ENCODE data around the gene MUC4. TPM values are rescaled to one million over a fixed set of nuclear protein-coding genes. Genes with fewer than 3 reads are reported as not detected.

MUC4 gene
- total RNA-seq, 4 donors from 2014 or later = 0.27 TPM; not detected in 3

DNA sequence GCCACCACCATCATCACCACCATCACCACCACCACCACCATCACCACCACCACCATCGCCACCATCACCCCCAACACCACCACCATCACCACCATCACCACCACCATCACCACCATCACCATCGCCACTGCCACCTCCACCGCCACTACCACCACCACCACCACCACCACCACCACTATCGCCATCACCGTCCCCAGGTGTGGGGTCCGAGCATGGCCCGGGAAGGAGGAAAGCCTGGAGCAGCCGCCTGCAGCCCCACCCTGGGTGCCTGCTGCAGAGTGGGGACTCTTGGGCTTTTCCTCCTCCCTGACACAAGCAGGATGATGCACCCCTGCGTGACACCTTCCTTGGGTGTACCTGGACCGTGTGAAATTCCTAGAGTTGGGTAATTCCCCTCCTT, 43.9 kb downstream of the MUC4 start:
- no peak overlapping the region for H3K27ac ChIP-seq
- in situ Hi-C loops (cut with MboI; ENCODE audit: low sequenced_read_pairs in 4 of 4) = no loop called here
- intact Hi-C loops (cut with DNase I; ENCODE audit: low total_unique reads) = no loop called here

DNA sequence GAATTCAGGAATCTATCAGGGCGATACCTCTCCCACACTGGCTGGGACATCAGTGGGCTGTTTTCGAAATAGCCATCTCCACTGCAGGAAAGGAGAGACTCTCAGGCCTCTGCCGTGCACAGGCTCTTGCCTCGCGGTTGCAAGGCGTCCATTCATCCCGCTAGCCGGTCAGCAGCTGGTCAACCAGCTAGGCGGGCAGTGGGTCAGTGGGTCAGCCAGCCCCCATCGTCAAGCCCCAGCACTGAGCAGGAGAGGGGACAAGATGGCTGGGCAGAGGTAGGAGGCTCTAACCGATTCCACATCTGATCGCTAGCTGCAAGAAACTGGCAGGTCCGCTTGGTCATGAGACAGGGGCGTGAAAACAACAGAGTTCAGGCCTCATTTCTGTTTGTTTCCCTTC, 45.1 kb downstream of the MUC4 start:
- TF ChIP-seq POLR2A (IDR thresholded peaks at IDR 0.05) = no peak
- TF ChIP-seq, protein P1, sequence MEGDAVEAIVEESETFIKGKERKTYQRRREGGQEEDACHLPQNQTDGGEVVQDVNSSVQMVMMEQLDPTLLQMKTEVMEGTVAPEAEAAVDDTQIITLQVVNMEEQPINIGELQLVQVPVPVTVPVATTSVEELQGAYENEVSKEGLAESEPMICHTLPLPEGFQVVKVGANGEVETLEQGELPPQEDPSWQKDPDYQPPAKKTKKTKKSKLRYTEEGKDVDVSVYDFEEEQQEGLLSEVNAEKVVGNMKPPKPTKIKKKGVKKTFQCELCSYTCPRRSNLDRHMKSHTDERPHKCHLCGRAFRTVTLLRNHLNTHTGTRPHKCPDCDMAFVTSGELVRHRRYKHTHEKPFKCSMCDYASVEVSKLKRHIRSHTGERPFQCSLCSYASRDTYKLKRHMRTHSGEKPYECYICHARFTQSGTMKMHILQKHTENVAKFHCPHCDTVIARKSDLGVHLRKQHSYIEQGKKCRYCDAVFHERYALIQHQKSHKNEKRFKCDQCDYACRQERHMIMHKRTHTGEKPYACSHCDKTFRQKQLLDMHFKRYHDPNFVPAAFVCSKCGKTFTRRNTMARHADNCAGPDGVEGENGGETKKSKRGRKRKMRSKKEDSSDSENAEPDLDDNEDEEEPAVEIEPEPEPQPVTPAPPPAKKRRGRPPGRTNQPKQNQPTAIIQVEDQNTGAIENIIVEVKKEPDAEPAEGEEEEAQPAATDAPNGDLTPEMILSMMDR (IDR thresholded peaks at IDR 0.05 in 4 of 5, conservative IDR thresholded peaks at IDR 0.05 in 1 of 5) = no peak
- intact Hi-C loops (cut with DNase I; ENCODE audit: low total_unique reads) = no loop called here
- in situ Hi-C loops (cut with MboI; ENCODE audit: low sequenced_read_pairs in 4 of 4) = no loop called here
- H3K27me3 ChIP-seq = peaks cover 7 to 23% (median 9%) of the 10 kb centered on the region in 3 donors
- H3K9me3 ChIP-seq = no peaks in the 10 kb centered on the region
- no peak overlapping the region for H3K4me3 ChIP-seq
- H3K4me1 ChIP-seq = no peaks in the 10 kb centered on the region
- ATAC-seq (no peak), DNase-seq (no peak)
- H3K27ac ChIP-seq = no peak overlapping the region
- H3K36me3 ChIP-seq = no peaks in the 10 kb centered on the region

More for the DNA sequence above, 43.9 kb downstream of the MUC4 start:
- ATAC-seq (no peak), DNase-seq (no peak)
- no peaks in the 10 kb centered on the region for H3K9me3 ChIP-seq
- H3K4me1 ChIP-seq = no peaks in the 10 kb centered on the region
- no peaks in the 10 kb centered on the region for H3K36me3 ChIP-seq
- no peak for TF ChIP-seq POLR2A (IDR thresholded peaks at IDR 0.05)
- TF ChIP-seq, protein P1 (IDR thresholded peaks at IDR 0.05 in 4 of 5, conservative IDR thresholded peaks at IDR 0.05 in 1 of 5) = no peak
- no peak overlapping the region for H3K4me3 ChIP-seq
- H3K27me3 ChIP-seq = peaks cover 4 to 15% (median 4%) of the 10 kb centered on the region in 3 donors

DNA sequence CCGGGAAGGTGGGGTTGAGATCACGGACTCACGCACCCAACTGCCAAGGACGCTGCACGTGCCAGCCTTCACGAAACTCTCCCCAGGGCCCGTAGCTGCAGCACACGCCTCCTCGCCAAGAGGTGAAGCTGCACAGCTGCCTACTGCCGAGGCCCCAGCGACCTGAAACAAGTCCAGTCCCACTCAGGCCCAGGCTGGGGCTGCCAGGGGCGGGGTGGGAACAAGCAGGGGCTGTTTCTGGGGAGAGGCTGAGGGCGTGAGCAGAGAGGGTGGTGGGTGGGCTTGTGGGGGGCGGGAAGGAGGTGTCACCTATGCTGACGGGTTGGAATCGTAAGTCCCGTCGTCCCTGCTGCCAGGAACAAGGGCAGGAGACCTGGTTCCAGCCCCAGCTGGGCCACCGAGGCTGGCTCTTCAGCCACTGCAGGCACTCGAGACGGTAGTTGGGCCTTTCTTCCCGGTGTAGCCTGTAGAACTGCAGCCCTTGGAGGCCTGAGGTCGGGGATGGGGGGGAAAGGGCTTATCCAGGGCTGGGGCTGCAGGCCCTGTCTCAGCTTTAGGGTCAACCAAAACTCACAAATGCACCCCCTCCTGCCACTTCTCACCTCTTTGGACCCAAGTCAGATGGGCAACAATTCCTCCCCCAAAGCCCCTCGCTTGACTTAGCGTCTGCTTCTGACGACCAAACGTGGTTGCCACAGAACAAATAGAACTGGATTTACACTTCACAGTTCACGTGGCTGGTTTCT, 46.6 kb downstream of the MUC4 start:
- in situ Hi-C loops (cut with MboI; ENCODE audit: low sequenced_read_pairs in 4 of 4) = no loop called here
- H3K9me3 ChIP-seq = no peaks in the 10 kb centered on the region
- no peak for DNase-seq
- no peak for ATAC-seq
- H3K27ac ChIP-seq = no peak overlapping the region
- H3K36me3 ChIP-seq = no peaks in the 10 kb centered on the region
- H3K27me3 ChIP-seq = peaks cover 17 to 38% (median 20%) of the 10 kb centered on the region in 3 donors
- no peaks in the 10 kb centered on the region for H3K4me1 ChIP-seq
- no peak overlapping the region for H3K4me3 ChIP-seq
- TF ChIP-seq, protein P1 (IDR thresholded peaks at IDR 0.05 in 4 of 5, conservative IDR thresholded peaks at IDR 0.05 in 1 of 5) = no peak
- no peak for TF ChIP-seq POLR2A (IDR thresholded peaks at IDR 0.05)
- intact Hi-C loops (cut with DNase I; ENCODE audit: low total_unique reads) = no loop called here

DNA sequence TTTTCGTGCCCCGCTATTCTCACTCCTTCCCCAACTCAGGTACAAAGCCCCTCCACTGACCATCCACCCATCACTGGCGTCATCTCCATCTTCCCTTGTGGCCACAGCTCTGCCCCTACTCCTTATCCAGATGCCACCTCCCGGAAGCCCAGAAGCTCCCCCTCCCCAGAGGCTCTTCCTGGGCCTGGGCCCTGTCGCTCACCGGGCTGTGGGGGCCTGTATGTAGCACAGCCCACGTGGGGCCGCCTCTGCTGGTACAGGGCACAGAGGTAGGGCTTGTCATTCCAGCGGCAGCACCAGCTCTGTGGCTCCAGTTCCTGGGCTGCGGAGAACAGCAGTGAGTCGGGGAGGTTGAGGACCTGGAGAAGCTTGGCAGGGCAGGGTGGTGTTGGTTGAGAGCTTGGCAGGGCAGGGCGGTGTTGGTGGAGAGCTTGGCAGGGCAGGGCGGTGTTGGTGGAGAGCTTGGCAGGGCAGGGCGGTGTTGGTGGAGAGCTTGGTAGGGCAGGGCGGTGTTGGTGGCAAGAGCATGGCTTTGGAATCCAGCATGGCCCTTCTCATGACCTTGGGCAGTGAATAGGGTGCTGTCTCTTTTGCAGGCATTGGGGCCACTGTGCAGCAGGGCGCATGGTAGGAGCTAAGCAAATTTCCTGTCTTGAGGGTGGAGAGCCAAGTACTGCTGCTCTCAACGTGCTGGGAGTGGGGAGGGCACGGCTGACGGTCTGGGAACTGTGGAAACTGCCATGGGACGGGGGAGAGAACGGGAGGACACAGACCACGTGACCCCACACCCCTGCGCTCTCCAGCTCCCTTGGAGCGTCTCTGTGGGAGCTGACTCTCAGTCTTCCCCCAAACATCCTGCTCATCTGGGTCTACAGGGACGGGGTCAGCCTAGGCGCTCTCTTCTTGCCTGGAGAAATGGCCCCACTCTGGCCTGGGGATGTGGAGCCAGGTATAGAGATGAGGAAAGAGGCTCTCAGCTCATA, 47.6 kb downstream of the MUC4 start:
- Histone ChIP-seq H3K4me1 (no peaks in the 10 kb centered on the region), H3K27ac (no peak overlapping the region), H3K27me3 (peaks cover 24 to 48% (median 25%) of the 10 kb centered on the region in 3 donors), H3K9me3 (no peaks in the 10 kb centered on the region), H3K36me3 (no peaks in the 10 kb centered on the region), H3K4me3 (no peak overlapping the region)
- in situ Hi-C loops (cut with MboI; ENCODE audit: low sequenced_read_pairs in 4 of 4) (no loop called here), intact Hi-C loops (cut with DNase I; ENCODE audit: low total_unique reads) (no loop called here)
- TF ChIP-seq, protein P1 (IDR thresholded peaks at IDR 0.05 in 4 of 5, conservative IDR thresholded peaks at IDR 0.05 in 1 of 5) = no peak
- no peak for TF ChIP-seq POLR2A (IDR thresholded peaks at IDR 0.05)
- DNase-seq (no peak), ATAC-seq (no peak)

Measured in gastrocnemius medialis (tissue), 4 donors.